Measurements from ENCODE around the gene ADAM12.

ADAM12 gene

GRCh38 chr10:126123466-126123865 is 264.8 kb downstream of the ADAM12 start:
- Histone ChIP-seq H3K9ac (ENCODE audit: low read depth, low read length) (no peak overlapping the region), H3K4me1 (ENCODE audit: insufficient read depth, low read length) (peaks cover 12% of the 10 kb centered on the region; the same call in 1 of the 2 replicates), H3K36me3 (ENCODE audit: insufficient read depth, low read length) (no peaks in the 10 kb centered on the region), H3K9me3 (ENCODE audit: control insufficient read depth, insufficient read depth, low read length) (no peaks in the 10 kb centered on the region)

GRCh38 chr10:126122881-126123280 is 265.4 kb downstream of the ADAM12 start:
- no peaks in the 10 kb centered on the region for H3K36me3 ChIP-seq (ENCODE audit: insufficient read depth, low read length)
- peaks cover 12% of the 10 kb centered on the region; the same call in 1 of the 2 replicates for H3K4me1 ChIP-seq (ENCODE audit: insufficient read depth, low read length)
- no peaks in the 10 kb centered on the region for H3K9me3 ChIP-seq (ENCODE audit: control insufficient read depth, insufficient read depth, low read length)
- no peak overlapping the region for H3K9ac ChIP-seq (ENCODE audit: low read depth, low read length)

- Histone ChIP-seq H3K36me3 (ENCODE audit: insufficient read depth, low read length) (no peaks in the 10 kb centered on the region), H3K4me1 (ENCODE audit: insufficient read depth, low read length) (peaks cover 31% of the 10 kb centered on the region; the same call in 1 of the 2 replicates), H3K9ac (ENCODE audit: low read depth, low read length) (no peak overlapping the region), H3K9me3 (ENCODE audit: control insufficient read depth, insufficient read depth, low read length) (no peaks in the 10 kb centered on the region)
Measured at GRCh38 chr10:126119599-126119998, 268.7 kb downstream of the ADAM12 start.

DNA sequence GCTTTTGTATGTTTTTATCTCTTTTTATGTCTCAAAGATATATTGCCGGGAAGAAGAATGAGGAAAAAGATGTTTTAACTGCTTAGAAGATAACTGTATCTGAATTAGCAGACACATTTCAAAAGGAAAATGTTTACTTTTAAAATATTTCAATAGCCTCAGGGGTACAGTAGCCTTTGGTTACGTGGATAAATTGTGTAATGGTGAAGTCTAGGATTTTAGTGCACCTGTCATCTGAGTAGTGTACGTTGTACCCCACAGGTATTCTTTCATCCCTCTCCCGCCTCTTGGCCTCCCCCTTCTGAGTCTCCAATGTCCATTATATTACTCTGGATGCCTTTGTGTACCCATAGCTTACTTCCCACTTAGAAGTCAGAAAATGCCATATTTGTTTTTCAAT is 269.8 kb downstream of the ADAM12 start:
- no peaks in the 10 kb centered on the region for H3K36me3 ChIP-seq (ENCODE audit: insufficient read depth, low read length)
- peaks cover 22% of the 10 kb centered on the region; the same call in 1 of the 2 replicates for H3K4me1 ChIP-seq (ENCODE audit: insufficient read depth, low read length)
- no peak overlapping the region for H3K9ac ChIP-seq (ENCODE audit: low read depth, low read length)
- H3K9me3 ChIP-seq (ENCODE audit: control insufficient read depth, insufficient read depth, low read length) = no peaks in the 10 kb centered on the region

GRCh38 chr10:126117196-126117595 is 271.1 kb downstream of the ADAM12 start:
- Histone ChIP-seq H3K4me1 (ENCODE audit: insufficient read depth, low read length) (0 out of 2 replicates have a peak, but pooled peaks cover 18% of the 10 kb centered on the region), H3K36me3 (ENCODE audit: insufficient read depth, low read length) (no peaks in the 10 kb centered on the region), H3K9me3 (ENCODE audit: control insufficient read depth, insufficient read depth, low read length) (no peaks in the 10 kb centered on the region), H3K9ac (ENCODE audit: low read depth, low read length) (no peak overlapping the region)

GRCh38 chr10:126115886-126116285 is 272.4 kb downstream of the ADAM12 start:
- no peaks in the 10 kb centered on the region for H3K36me3 ChIP-seq (ENCODE audit: insufficient read depth, low read length)
- no peaks in the 10 kb centered on the region for H3K9me3 ChIP-seq (ENCODE audit: control insufficient read depth, insufficient read depth, low read length)
- no peak overlapping the region for H3K9ac ChIP-seq (ENCODE audit: low read depth, low read length)
- 0 out of 2 replicates have a peak, but pooled peaks cover 18% of the 10 kb centered on the region for H3K4me1 ChIP-seq (ENCODE audit: insufficient read depth, low read length)

- H3K9ac ChIP-seq (ENCODE audit: low read depth, low read length) = no peak overlapping the region
- 0 out of 2 replicates have a peak, but pooled peaks cover 18% of the 10 kb centered on the region for H3K4me1 ChIP-seq (ENCODE audit: insufficient read depth, low read length)
Measured at GRCh38 chr10:126114884-126115555, 273.3 kb downstream of the ADAM12 start.

GRCh38 chr10:126111516-126111915 is 276.8 kb downstream of the ADAM12 start:
- Histone ChIP-seq H3K4me1 (ENCODE audit: insufficient read depth, low read length) (0 out of 2 replicates have a peak, but pooled peaks cover 18% of the 10 kb centered on the region), H3K36me3 (ENCODE audit: insufficient read depth, low read length) (no peaks in the 10 kb centered on the region), H3K9ac (ENCODE audit: low read depth, low read length) (no peak overlapping the region), H3K9me3 (ENCODE audit: control insufficient read depth, insufficient read depth, low read length) (no peaks in the 10 kb centered on the region)

More at GRCh38 chr10:126114884-126115555, 273.3 kb downstream of the ADAM12 start:
- H3K9me3 ChIP-seq (ENCODE audit: control insufficient read depth, insufficient read depth, low read length) = no peaks in the 10 kb centered on the region
- no peaks in the 10 kb centered on the region for H3K36me3 ChIP-seq (ENCODE audit: insufficient read depth, low read length)

DNA sequence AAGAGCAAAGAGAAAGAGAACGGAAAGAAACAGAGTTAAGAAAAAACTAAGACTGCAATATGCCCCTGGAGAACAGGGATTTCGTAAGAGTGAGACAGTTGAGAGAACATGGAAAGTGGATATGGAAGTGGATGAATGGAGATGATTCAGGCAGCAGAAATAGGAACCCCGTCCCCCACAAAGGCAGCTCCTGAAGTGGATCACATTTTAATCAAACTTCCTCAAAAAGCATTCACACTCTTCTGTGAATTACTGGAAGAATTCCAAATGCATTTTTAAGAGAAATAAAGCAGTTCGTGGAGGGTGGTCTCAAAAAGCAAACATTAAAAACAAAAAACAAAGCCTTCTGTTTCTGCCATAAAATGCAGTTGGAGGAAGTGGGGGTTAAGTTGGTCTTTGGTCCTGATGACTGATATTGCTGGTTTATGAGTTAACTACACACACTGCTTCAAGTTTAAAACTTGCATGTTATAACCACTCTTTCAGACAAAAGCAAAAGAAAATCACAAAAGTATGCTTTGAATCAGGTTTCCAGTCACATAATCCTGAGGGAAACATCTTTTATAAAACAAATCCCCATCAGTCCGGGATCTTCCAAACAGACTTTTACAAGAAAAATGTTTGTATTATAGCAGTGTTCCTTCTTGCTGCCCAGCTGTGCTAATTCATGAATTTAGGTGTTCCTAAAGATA is 277.6 kb downstream of the ADAM12 start:
- Histone ChIP-seq H3K9me3 (ENCODE audit: control insufficient read depth, insufficient read depth, low read length) (no peaks in the 10 kb centered on the region), H3K4me1 (ENCODE audit: insufficient read depth, low read length) (0 out of 2 replicates have a peak, but pooled peaks cover 10% of the 10 kb centered on the region), H3K9ac (ENCODE audit: low read depth, low read length) (no peak overlapping the region), H3K36me3 (ENCODE audit: insufficient read depth, low read length) (no peaks in the 10 kb centered on the region)

DNA sequence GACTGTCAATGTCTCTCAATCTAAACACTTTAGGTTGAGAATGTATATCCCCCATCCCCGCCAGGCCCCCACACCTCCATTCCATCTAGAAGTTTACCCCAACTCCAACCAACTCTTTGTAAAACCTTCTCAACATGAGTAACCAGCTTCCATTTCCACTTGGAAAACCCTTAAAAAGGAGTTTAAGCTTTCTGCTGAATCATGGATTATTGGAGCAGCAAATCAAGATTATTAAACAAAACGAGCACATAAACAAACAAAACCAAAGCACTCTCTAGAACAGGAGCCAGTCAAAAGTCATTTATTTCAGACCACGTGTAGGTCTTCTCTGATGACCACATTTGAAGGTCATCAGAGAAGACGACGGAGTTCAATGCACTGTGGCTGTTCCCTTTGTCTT is 278.4 kb downstream of the ADAM12 start:
- H3K9me3 ChIP-seq (ENCODE audit: control insufficient read depth, insufficient read depth, low read length) = no peaks in the 10 kb centered on the region
- H3K9ac ChIP-seq (ENCODE audit: low read depth, low read length) = no peak overlapping the region
- no peaks in the 10 kb centered on the region for H3K36me3 ChIP-seq (ENCODE audit: insufficient read depth, low read length)
- H3K4me1 ChIP-seq (ENCODE audit: insufficient read depth, low read length) = 0 out of 2 replicates have a peak, but pooled peaks cover 3% of the 10 kb centered on the region

- Histone ChIP-seq H3K36me3 (ENCODE audit: insufficient read depth, low read length) (no peaks in the 10 kb centered on the region), H3K4me1 (ENCODE audit: insufficient read depth, low read length) (no peaks in the 10 kb centered on the region), H3K9ac (ENCODE audit: low read depth, low read length) (no peak overlapping the region), H3K9me3 (ENCODE audit: control insufficient read depth, insufficient read depth, low read length) (no peaks in the 10 kb centered on the region)
Measured at GRCh38 chr10:126108693-126109092, 279.6 kb downstream of the ADAM12 start.

DNA sequence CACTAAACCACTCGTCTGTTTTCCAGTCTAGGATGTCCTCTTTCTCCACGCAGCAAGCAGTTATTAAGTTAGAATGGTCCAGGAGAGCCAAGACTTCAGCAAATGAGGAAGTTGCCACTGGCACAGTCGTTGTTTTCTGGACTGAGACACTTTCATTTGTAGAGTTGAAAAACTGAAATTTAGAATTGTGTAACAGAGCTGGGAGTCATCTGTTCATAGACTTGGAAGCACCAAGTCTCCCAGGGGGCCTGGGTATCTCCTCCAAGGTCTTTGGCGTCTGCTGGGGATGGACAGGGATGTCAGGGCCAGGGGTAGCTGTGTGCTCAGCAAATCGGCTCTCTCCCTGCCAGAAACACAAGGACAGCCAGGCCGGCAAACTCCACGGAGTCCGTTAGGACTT is 283.5 kb downstream of the ADAM12 start:
- Histone ChIP-seq H3K4me1 (ENCODE audit: insufficient read depth, low read length) (no peaks in the 10 kb centered on the region), H3K9me3 (ENCODE audit: control insufficient read depth, insufficient read depth, low read length) (no peaks in the 10 kb centered on the region), H3K9ac (ENCODE audit: low read depth, low read length) (no peak overlapping the region), H3K36me3 (ENCODE audit: insufficient read depth, low read length) (no peaks in the 10 kb centered on the region)

DNA sequence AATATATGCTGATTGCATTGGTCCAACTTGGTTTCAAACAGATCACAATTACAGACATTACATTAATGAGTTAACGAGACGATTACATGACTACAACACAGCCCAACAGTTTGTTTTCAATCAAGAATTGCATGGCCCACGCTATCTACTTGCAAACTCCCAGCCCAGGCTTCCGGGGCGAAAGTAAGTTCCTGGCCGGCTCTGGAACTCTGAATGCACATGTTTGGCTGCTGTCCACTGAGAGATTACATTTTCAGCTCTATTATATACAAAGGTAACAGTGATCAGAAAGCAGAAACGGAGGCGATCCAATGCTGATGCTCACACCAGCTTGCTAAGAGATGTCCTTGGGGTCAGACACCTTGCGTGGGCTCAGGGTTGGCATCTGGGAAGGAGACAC is 285.6 kb downstream of the ADAM12 start:
- no peaks in the 10 kb centered on the region for H3K4me1 ChIP-seq (ENCODE audit: insufficient read depth, low read length)
- no peak overlapping the region for H3K9ac ChIP-seq (ENCODE audit: low read depth, low read length)
- H3K36me3 ChIP-seq (ENCODE audit: insufficient read depth, low read length) = no peaks in the 10 kb centered on the region
- no peaks in the 10 kb centered on the region for H3K9me3 ChIP-seq (ENCODE audit: control insufficient read depth, insufficient read depth, low read length)

GRCh38 chr10:126101736-126102135 is 286.5 kb downstream of the ADAM12 start:
- Histone ChIP-seq H3K9me3 (ENCODE audit: control insufficient read depth, insufficient read depth, low read length) (no peaks in the 10 kb centered on the region), H3K36me3 (ENCODE audit: insufficient read depth, low read length) (no peaks in the 10 kb centered on the region), H3K9ac (ENCODE audit: low read depth, low read length) (no peak overlapping the region), H3K4me1 (ENCODE audit: insufficient read depth, low read length) (no peaks in the 10 kb centered on the region)

- Histone ChIP-seq H3K9me3 (ENCODE audit: control insufficient read depth, insufficient read depth, low read length) (no peaks in the 10 kb centered on the region), H3K4me1 (ENCODE audit: insufficient read depth, low read length) (no peaks in the 10 kb centered on the region), H3K9ac (ENCODE audit: low read depth, low read length) (no peak overlapping the region)
Measured at GRCh38 chr10:126101325-126101724, 287.0 kb downstream of the ADAM12 start.

More at GRCh38 chr10:126101325-126101724, 287.0 kb downstream of the ADAM12 start:
- H3K36me3 ChIP-seq (ENCODE audit: insufficient read depth, low read length) = no peaks in the 10 kb centered on the region

Data from ES-I3 (cell line).